HAP-1 (cell line): ENCODE data around the gene ESRRA.
"Not testable (repeated sequence)": the region's sequence is repeated elsewhere in the genome, so short reads cannot be mapped to it uniquely, and the experiment has no call there.

Source experiments
- DNase-seq, 2 experiments: peaks; one replicate each; pipeline ENCODE4 v3.0.0-alpha.2; 2016 to 2020; ENCODE audit warnings: low spot score in 2 of 2
- H3K27me3 ChIP-seq: fragments of 250-450 bp; sonication (Bioruptor Pico); 2 replicates; pipeline ENCODE4 v1.5.1; 2020; ENCODE audit warnings: low read depth, mild to moderate bottlenecking, moderate library complexity
- H3K36me3 ChIP-seq: fragments of 250-450 bp; sonication (Bioruptor Pico); replicated peaks from 2 replicates; pipeline ENCODE4 v1.5.1; 2020; ENCODE audit warnings: mild to moderate bottlenecking
- H3K4me1 ChIP-seq: fragments of 250-450 bp; sonication (Bioruptor Pico); 2 replicates; pipeline ENCODE4 v1.5.1; 2020; ENCODE audit warnings: mild to moderate bottlenecking
- H3K4me3 ChIP-seq: fragments of 250-450 bp; sonication (Bioruptor Pico); 2 replicates; pipeline ENCODE4 v1.5.1; 2020; ENCODE audit warnings: mild to moderate bottlenecking, moderate library complexity
- H3K9me3 ChIP-seq: fragments of 250-450 bp; sonication (Bioruptor Pico); 2 replicates; pipeline ENCODE4 v1.5.1; 2020; ENCODE audit warnings: mild to moderate bottlenecking, moderate library complexity
- in situ Hi-C: fragments of 300-500 bp; cut with MboI; formaldehyde crosslinking; loops from 3 replicates; pipeline ENCODE4 v1.14.3; 2020; ENCODE audit warnings: low sequenced_read_pairs, inconsistent platforms, mixed read lengths

Gene ESRRA

DNA sequence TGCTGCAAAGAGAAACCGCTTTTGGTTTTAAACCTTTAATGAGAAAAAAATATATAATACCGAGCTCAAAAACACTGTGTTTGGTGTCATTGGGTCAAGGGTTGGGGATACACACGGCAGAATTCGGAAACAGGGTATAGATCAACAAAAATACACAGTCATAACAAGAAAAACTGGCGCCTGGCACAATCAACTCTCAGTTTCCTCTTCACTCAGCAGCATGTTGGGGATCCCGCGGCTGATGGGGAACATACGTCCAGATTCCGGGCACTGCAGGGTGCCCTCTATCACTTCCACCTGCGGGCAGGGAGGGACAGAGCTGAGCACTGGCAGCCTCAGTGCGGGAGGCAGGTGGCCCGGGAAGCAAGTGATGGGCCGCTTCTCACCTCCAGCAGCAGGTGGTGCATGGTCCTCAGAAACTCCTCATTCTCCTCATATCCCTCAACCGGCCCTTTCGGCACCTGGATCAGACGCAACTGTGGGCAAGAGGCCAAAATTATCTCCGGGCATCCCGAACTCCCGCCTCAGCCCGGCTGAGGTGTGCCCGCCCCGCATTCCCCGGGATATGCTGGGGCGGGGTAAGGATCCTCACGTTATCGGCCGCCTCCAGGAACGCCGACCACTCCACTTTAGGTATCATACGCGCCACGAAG, 11.5 kb downstream of the ESRRA start:
- H3K9me3 ChIP-seq = no peaks in the 10 kb centered on the region
- peaks cover 13% of the 10 kb centered on the region for H3K4me1 ChIP-seq
- in situ Hi-C loops = no loop called here
- H3K27me3 ChIP-seq = no peaks in the 10 kb centered on the region
- peak; percentile 23 to 50 for DNase-seq
- H3K4me3 ChIP-seq = peak overlapping the region; percentile 91
- H3K36me3 ChIP-seq = peaks cover 53% of the 10 kb centered on the region

DNA sequence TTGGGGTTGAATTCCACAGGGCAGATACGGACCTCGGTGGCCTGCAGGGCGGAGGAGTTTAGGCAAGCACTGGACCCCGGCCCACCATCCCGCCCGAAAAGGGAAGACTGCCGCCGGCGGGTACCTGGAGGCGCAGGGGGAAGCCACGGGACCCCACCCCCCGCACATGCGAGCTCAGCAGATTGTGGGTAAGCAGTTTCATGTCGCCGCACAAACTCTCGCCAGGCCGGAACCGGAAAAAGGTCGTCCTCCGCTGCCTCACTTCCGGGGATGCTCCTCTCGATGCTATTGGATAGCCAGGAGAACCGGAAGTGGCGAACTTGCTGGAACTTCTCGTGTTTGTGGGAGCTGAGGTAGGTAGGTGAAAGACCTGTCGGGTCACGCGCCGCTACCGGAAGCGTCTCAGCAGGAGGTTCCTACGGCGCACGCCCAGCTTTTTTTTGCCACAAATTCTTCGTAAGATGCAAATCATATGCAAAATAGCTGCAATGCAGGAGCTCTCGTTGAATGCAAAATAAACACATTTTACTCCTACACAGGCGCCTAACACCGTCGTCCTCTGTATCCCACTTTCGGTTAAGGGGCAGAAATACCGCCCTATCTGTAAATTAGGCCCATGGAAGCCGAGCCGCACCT, 12.1 kb downstream of the ESRRA start, which contains the start of gene TRMT112:
Gene TRMT112, minus strand, starts transcription at position 235 of the 636 bp plus-strand sequence. Its CDS starts 33 bp downstream, at position 202.
- Histone ChIP-seq H3K36me3 (peaks cover 56% of the 10 kb centered on the region), H3K4me1 (peaks cover 13% of the 10 kb centered on the region), H3K9me3 (no peaks in the 10 kb centered on the region), H3K27me3 (no peaks in the 10 kb centered on the region), H3K4me3 (peak within 1 kb of the TSS; percentile 91)
- in situ Hi-C loops = no loop called here
- DNase-seq = peak; percentile 98

DNA sequence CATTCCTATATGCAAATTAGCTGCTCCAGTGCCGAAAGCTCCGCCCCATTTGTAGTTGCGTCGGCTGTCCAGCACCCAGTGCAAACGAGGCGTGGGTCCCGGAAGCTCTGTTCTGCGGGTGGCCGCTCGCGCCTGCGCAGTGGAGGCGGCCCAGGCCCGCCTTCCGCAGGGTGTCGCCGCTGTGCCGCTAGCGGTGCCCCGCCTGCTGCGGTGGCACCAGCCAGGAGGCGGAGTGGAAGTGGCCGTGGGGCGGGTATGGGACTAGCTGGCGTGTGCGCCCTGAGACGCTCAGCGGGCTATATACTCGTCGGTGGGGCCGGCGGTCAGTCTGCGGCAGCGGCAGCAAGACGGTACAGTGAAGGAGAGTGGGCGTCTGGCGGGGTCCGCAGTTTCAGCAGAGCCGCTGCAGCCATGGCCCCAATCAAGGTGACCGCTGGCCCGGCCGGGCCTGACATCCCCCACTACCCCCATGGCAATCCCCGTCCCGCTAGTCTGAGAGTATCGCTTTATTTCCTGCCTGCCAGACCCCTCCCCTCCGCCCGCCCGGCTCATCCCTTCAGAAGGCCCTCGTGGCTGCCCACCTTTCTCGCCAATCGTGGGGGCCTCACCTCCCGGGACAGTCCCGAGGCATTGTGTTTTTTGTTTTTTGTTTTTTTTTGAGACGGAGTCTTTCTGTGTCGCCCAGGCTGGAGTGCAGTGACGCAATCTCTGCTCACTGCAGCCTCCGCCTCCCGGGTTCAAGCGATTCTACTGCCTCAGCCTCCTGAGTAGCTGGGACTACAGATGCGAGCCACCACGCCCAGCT, 12.8 kb downstream of the ESRRA start, which contains the start of gene PRDX5:
Gene PRDX5, plus strand, starts transcription at position 161 of the 805 bp plus-strand sequence. Its CDS starts 95 bp downstream, at position 256.
- DNase-seq = peak; percentile 94 to 97
- Histone ChIP-seq H3K9me3 (no peaks in the 10 kb centered on the region), H3K4me1 (peaks cover 13% of the 10 kb centered on the region), H3K27me3 (no peaks in the 10 kb centered on the region), H3K36me3 (peaks cover 59% of the 10 kb centered on the region), H3K4me3 (peak within 1 kb of the TSS; percentile 91)
- in situ Hi-C loops = no loop called here

DNA sequence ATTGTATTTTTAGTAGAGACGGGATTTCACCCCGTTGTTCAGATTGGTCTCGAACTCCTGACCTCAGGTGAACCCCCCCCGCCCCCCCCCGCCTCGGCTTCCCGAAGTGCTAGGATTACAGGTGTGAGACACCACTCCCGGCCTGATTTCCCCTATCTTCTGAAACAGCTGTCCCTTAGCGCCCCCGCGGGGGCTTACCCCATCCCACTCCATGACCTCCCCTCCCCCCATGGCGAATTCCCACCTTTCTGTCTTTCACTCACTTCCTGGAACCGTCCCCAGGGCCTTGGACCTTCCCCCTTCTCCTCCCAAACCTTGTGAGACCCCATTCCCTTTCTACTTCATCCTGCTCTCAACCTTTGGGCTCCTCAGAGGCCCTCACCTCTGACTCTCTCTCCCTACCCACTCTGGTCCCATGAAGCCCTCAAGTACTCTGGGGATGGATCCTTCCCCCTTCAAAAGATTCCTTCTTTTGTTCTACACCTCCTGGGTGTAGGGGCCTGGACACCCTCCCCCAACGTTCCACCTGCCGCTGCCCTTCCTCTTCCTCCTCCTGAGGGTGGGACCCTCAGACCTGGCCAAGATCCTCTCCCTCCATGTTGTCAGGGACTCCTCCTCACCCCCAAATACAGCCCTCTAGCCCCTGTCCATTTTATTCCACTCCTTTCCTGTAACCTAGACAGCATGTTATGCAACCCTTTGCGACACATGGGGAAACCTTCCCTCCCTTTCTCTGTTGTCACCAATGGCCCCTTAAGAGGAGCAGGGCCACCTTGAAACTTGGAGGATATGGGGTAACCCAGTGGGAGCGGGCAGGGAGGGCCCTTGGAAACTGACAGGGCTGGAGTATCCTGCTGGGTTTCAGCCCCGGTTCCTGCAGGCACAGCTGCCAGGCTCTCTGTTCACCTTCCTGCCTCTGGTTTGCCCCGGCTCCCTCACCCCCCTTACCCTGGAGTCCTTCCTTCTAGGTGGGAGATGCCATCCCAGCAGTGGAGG, 13.7 kb downstream of the ESRRA start:
- in situ Hi-C loops = no loop called here
- Histone ChIP-seq H3K9me3 (no peaks in the 10 kb centered on the region), H3K36me3 (peaks cover 59% of the 10 kb centered on the region), H3K4me3 (peak overlapping the region; percentile 91), H3K27me3 (no peaks in the 10 kb centered on the region), H3K4me1 (peaks cover 13% of the 10 kb centered on the region)
- DNase-seq = peak in 1 of 2 experiments; percentile 42

DNA sequence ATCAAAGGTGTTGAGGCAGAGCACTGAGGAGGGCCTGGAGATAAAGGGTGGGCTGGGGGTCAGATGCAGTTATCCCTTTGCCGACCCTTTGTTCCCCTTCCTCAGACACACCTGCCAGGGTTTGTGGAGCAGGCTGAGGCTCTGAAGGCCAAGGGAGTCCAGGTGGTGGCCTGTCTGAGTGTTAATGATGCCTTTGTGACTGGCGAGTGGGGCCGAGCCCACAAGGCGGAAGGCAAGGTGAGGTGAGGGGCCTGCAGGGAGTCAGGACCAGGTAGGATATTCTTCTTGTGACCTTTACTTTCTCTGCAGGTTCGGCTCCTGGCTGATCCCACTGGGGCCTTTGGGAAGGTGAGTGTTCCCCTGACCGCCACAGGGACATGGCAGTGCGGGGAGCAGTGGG, 15.2 kb downstream of the ESRRA start:
- peaks cover 13% of the 10 kb centered on the region for H3K4me1 ChIP-seq
- H3K9me3 ChIP-seq = no peaks in the 10 kb centered on the region
- no peaks in the 10 kb centered on the region for H3K27me3 ChIP-seq
- in situ Hi-C loops = no loop called here
- H3K36me3 ChIP-seq = peaks cover 44% of the 10 kb centered on the region
- no peak for DNase-seq
- H3K4me3 ChIP-seq = no peak overlapping the region

DNA sequence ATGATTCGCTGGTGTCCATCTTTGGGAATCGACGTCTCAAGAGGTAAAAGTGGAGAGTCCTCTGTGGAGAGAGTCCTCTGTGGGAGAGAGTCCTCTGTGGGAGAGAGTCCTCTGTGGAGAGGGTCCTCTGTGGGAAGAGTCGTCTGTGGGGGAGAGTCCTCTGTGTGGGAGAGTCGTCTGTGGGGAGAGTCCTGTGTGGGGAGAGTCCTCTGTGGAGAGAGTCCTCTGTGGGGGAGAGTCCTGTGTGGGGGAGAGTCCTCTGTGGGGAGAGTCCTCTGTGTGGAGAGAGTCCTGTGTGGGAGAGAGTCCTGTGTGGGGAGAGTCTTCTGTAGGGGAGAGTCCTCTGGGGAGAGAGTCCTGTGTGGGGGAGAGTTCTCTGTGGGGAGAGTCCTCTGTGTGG, 15.7 kb downstream of the ESRRA start:
- in situ Hi-C loops = no loop called here
- Histone ChIP-seq H3K4me3 (no peak overlapping the region), H3K4me1 (peaks cover 13% of the 10 kb centered on the region), H3K9me3 (no peaks in the 10 kb centered on the region), H3K27me3 (no peaks in the 10 kb centered on the region), H3K36me3 (peaks cover 39% of the 10 kb centered on the region)
- DNase-seq = no peak

DNA sequence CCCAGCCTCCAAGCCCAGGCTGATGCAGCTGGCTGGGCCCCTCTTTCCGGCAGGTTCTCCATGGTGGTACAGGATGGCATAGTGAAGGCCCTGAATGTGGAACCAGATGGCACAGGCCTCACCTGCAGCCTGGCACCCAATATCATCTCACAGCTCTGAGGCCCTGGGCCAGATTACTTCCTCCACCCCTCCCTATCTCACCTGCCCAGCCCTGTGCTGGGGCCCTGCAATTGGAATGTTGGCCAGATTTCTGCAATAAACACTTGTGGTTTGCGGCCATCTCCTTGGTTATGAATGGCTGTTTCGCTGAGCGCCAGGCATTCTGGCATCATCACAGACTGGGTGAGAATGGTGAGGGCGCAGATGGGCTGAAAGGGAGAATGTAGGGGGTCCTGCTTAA, 16.2 kb downstream of the ESRRA start:
- DNase-seq = no peak
- Histone ChIP-seq H3K4me1 (peaks cover 8% of the 10 kb centered on the region), H3K4me3 (no peak overlapping the region), H3K36me3 (peaks cover 34% of the 10 kb centered on the region), H3K27me3 (no peaks in the 10 kb centered on the region), H3K9me3 (no peaks in the 10 kb centered on the region)
- in situ Hi-C loops = no loop called here

DNA sequence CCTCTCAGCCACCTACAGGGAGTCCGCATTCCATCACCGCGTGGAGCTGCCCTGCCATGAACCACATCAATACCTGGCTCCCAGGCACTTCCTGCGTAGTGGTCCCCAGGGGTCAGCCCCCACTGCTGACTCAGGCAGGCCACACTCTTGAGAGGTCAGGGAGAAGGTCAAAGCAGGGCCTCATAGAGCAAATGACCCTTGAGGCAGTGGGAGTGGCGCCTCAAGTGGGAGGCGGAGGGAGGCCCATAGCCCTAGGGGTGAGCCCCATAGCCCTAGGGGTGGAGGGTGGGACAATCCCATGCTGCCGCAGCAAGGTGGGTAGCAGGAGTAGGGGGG, 17.6 kb downstream of the ESRRA start:
- no peak overlapping the region for H3K4me3 ChIP-seq
- H3K27me3 ChIP-seq = no peaks in the 10 kb centered on the region
- no peaks in the 10 kb centered on the region; the same call in 1 of the 2 replicates for H3K9me3 ChIP-seq
- in situ Hi-C loops = no loop called here
- no peak for DNase-seq
- H3K36me3 ChIP-seq = peaks cover 26% of the 10 kb centered on the region
- H3K4me1 ChIP-seq = peaks cover 8% of the 10 kb centered on the region

DNA sequence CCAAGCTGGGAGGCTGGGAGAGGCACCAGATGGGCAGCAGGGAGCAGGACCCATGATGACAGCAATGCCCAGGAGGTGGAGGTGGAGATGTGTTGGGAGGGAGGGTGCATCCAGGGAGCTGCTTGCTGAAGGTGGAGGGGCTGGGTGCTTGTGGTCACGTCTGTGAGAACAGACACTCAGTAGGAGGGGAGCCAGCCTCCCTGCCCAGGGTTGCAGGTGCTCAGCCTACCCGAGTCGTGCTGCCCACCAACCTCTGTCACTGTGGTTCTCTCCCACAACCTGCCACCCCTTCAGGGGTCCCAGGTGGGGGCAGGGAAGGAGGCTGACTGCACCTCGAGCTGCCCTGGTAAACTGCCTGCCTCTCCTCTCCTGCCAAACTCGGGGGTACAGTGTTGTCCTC, 18.0 kb downstream of the ESRRA start:
- in situ Hi-C loops = no loop called here
- peaks cover 26% of the 10 kb centered on the region for H3K36me3 ChIP-seq
- H3K9me3 ChIP-seq = no peaks in the 10 kb centered on the region; the same call in 1 of the 2 replicates
- no peaks in the 10 kb centered on the region for H3K27me3 ChIP-seq
- DNase-seq = no peak
- H3K4me3 ChIP-seq = no peak overlapping the region
- H3K4me1 ChIP-seq = peaks cover 8% of the 10 kb centered on the region

DNA sequence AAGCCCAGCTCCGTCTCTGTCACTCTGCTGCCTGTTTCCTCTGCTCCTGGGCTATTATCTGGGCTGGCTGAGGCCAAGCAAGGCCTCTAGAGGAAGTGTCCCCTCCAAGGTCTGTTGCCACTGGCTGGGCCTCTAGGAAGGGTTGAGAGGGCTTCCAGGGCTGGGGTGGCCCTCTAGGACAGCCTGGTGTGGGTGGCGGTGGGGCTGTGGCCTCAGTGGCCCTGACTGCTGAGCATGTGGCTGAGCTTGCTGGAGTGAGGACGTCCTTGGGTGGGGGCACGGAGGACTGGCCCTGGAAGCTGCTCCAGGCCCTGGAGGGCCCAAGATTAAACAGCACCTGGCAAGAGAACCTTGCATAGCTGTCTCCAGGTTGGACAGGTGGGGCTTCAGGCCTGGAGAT, 18.7 kb downstream of the ESRRA start:
- in situ Hi-C loops, H3K4me1 ChIP-seq, DNase-seq, H3K9me3 ChIP-seq, H3K4me3 ChIP-seq, H3K27me3 ChIP-seq: not testable (repeated sequence)
- H3K36me3 ChIP-seq = peaks cover 26% of the 10 kb centered on the region

DNA sequence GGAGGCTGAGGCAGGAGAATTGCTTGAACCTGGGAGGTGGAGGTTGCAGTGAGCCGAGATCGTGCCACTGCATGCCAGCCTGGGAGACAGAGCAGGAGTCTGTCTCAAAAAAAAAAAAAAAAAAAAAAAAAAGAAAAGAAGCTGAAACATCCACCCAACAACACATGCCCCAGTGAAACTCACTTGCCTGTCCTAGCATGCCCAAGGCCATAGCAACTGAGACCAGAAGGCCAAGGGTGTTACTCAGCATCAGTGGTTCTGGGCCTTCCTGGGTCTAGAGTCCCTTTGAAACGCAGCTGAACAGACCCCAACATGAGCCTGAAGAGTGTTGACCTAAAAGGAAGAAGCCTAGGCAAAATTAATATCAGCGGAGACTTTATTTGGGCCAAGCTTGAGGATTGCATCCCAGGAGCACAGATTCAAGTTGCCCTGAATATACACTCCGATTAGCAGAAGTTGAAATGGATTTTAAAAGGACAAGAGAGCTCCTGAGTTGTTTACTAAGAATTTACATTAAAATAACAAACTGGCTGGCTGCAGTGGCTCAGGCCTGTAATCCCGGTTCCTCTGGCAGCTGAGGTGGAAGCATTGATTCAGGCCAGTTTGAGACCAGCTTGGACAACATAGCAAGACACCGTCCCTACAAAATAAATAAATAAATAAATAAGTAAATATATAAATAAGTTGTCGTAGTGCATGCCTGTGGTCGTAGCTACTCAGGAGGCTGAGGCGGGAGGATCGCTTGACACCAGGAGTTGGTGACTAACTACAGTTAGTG, 19.6 kb downstream of the ESRRA start:
- peaks cover 19% of the 10 kb centered on the region for H3K36me3 ChIP-seq
- no peaks in the 10 kb centered on the region for H3K27me3 ChIP-seq
- H3K4me1 ChIP-seq = no peaks in the 10 kb centered on the region
- no peak for DNase-seq
- H3K4me3 ChIP-seq = no peak overlapping the region
- no peaks in the 10 kb centered on the region; the same call in 1 of the 2 replicates for H3K9me3 ChIP-seq
- in situ Hi-C loops = no loop called here

DNA sequence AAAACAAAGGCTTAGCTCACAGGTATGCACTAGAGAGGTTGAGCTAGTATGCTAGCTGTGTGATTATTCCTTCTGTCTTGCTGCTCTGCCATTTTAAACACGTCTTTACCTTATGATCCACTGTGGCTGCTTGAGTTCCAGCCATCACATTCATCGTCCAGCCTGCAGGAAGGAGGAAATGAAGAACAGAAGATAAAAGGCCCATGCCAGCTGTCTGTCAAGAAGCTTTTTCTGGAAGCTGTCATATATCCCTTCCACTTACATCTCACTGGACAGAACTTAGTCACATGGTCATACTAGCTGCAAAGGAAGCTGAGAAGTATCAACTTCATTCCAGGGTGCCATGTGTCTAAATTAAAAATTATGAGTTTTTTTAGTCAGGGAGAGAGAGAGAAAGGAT, 22.1 kb downstream of the ESRRA start:
- H3K4me1 ChIP-seq = peaks cover 5% of the 10 kb centered on the region; the same call in 1 of the 2 replicates
- H3K9me3 ChIP-seq = no peaks in the 10 kb centered on the region; the same call in 1 of the 2 replicates
- H3K27me3 ChIP-seq = no peaks in the 10 kb centered on the region
- in situ Hi-C loops = no loop called here
- no peak for DNase-seq
- peaks cover 6% of the 10 kb centered on the region; the same call in 1 of the 2 replicates for H3K36me3 ChIP-seq
- H3K4me3 ChIP-seq = no peak overlapping the region
